OCI-LY1 (cell line): ENCODE results near the gene PTPRN2.
"Not testable (repeated sequence)": the region's sequence is repeated elsewhere in the genome, so short reads cannot be mapped to it uniquely, and the experiment has no call there.

Experiments used
- H2AFZ ChIP-seq: fragments of 200-600 bp; sonication (generic), shearing (Covaris generic); 2 replicates; pipeline ENCODE4 v1.6.0; 2014; ENCODE audit warnings: antibody characterized with exemption, mild to moderate bottlenecking, low read length
- H3F3A ChIP-seq: fragments of 200-600 bp; sonication (generic), shearing (Covaris generic); 2 replicates; pipeline ENCODE4 v1.6.0; 2014; ENCODE audit warnings: mild to moderate bottlenecking, antibody characterized with exemption, low read length, moderate library complexity; ENCODE audit not compliant: insufficient read depth
- H3K27ac ChIP-seq: fragments of 200-600 bp; sonication (generic); 2 replicates; pipeline ENCODE4 v1.5.1; 2014; ENCODE audit warnings: low read length, mixed run types, mild to moderate bottlenecking, low read depth; ENCODE audit not compliant: poor library complexity, severe bottlenecking
- H3K27me3 ChIP-seq: fragments of 200-600 bp; sonication (generic); 2 replicates; pipeline ENCODE4 v1.6.0; 2014; ENCODE audit warnings: antibody characterized with exemption, mild to moderate bottlenecking, low read length, moderate library complexity; ENCODE audit not compliant: insufficient read depth
- H3K36me3 ChIP-seq: fragments of 200-600 bp; sonication (generic); 2 replicates; pipeline ENCODE4 v1.6.1; 2014; ENCODE audit warnings: mild to moderate bottlenecking, antibody characterized with exemption, low read length, moderate library complexity, mixed read lengths; ENCODE audit not compliant: insufficient read depth
- H3K4me1 ChIP-seq: fragments of 200-600 bp; sonication (generic); 2 replicates; pipeline ENCODE4 v1.5.1; 2014; ENCODE audit warnings: mild to moderate bottlenecking, low read length, moderate library complexity; ENCODE audit not compliant: insufficient read depth, severe bottlenecking
- H3K4me2 ChIP-seq: fragments of 200-600 bp; sonication (generic), shearing (Covaris generic); 2 replicates; pipeline ENCODE4 v1.6.1; 2014; ENCODE audit warnings: low read length
- H3K4me3 ChIP-seq: fragments of 200-600 bp; sonication (generic); 2 replicates; pipeline ENCODE4 v1.5.1; 2014; ENCODE audit warnings: low read length, low read depth, mild to moderate bottlenecking, mixed read lengths; ENCODE audit not compliant: poor library complexity, severe bottlenecking
- H3K79me2 ChIP-seq: fragments of 200-600 bp; shearing (Covaris generic); 2 replicates; pipeline ENCODE4 v1.6.1; 2016; ENCODE audit warnings: mixed run types, low read length, mixed read lengths; ENCODE audit not compliant: insufficient read depth
- H3K9ac ChIP-seq: fragments of 200-600 bp; sonication (generic), shearing (Covaris generic); 2 replicates; pipeline ENCODE4 v1.6.1; 2014; ENCODE audit warnings: mild to moderate bottlenecking, low read length, mixed read lengths
- H3K9me2 ChIP-seq: fragments of 200-600 bp; sonication (generic), shearing (Covaris generic); 2 replicates; pipeline ENCODE4 v1.6.1; 2014; ENCODE audit warnings: low read depth, mild to moderate bottlenecking, low read length, mixed read lengths
- H3K9me3 ChIP-seq: fragments of 200-600 bp; shearing (Covaris generic); 2 replicates; pipeline ENCODE4 v1.6.1; 2014; ENCODE audit warnings: low read length, mixed read lengths
- H4K20me1 ChIP-seq: fragments of 200-600 bp; sonication (generic), shearing (Covaris generic); 2 replicates; pipeline ENCODE4 v1.6.0; 2016; ENCODE audit warnings: mild to moderate bottlenecking, low read length; ENCODE audit not compliant: insufficient read depth
- CTCF ChIP-seq: fragments of 200-600 bp; sonication (generic), shearing (Covaris generic); IDR thresholded peaks from 2 replicates; pipeline ENCODE4 v1.5.1; 2017; ENCODE audit warnings: mild to moderate bottlenecking, antibody characterized with exemption, low read length, moderate library complexity, mixed read lengths
- EZH2 ChIP-seq: fragments of 200-600 bp; sonication (generic), shearing (Covaris generic); IDR thresholded peaks from 2 replicates; pipeline ENCODE4 v1.8.0; 2017; ENCODE audit warnings: borderline replicate concordance, mixed run types, mild to moderate bottlenecking, antibody characterized with exemption, low read length, moderate library complexity, mixed read lengths

The PTPRN2 gene

GRCh38 chr7:158216198-158216597 lies 371.4 kb downstream of the PTPRN2 start:
- H3K4me2 ChIP-seq: no peak overlapping the region
- no peaks in the 10 kb centered on the region for H3K79me2 ChIP-seq
- H3K4me3 ChIP-seq: no peak overlapping the region
- H3K9ac ChIP-seq: no peak overlapping the region
- no peak overlapping the region for H3K27ac ChIP-seq
- H3K9me2 ChIP-seq: no peaks in the 10 kb centered on the region
- no peaks in the 10 kb centered on the region for H3F3A ChIP-seq
- H2AFZ ChIP-seq: no peak overlapping the region
- H3K36me3 ChIP-seq: no peaks in the 10 kb centered on the region
- TF ChIP-seq EZH2: no peak
- TF ChIP-seq CTCF: no peak
- no peaks in the 10 kb centered on the region for H3K27me3 ChIP-seq
- H3K9me3 ChIP-seq: 0 out of 2 replicates have a peak, but pooled peaks cover 2% of the 10 kb centered on the region
- no peaks in the 10 kb centered on the region for H3K4me1 ChIP-seq
- no peaks in the 10 kb centered on the region for H4K20me1 ChIP-seq

GRCh38 chr7:158209435-158209834 lies 378.2 kb downstream of the PTPRN2 start:
- Histone ChIP-seq H3K4me3 (no peak overlapping the region), H2AFZ (no peak overlapping the region), H3K9me3 (no peaks in the 10 kb centered on the region), H3K27me3 (no peaks in the 10 kb centered on the region), H4K20me1 (no peaks in the 10 kb centered on the region), H3K9me2 (no peaks in the 10 kb centered on the region), H3K79me2 (no peaks in the 10 kb centered on the region), H3K36me3 (no peaks in the 10 kb centered on the region), H3K27ac (no peak overlapping the region), H3K4me1 (no peaks in the 10 kb centered on the region), H3K4me2 (no peak overlapping the region), H3F3A (no peaks in the 10 kb centered on the region), H3K9ac (no peak overlapping the region)
- no peak for TF ChIP-seq EZH2

GRCh38 chr7:158206341-158206740 lies 381.3 kb downstream of the PTPRN2 start:
- Histone ChIP-seq H3K27ac (no peak overlapping the region), H3F3A (no peaks in the 10 kb centered on the region), H2AFZ (no peak overlapping the region), H3K27me3 (no peaks in the 10 kb centered on the region; the same call in 1 of the 2 replicates), H3K79me2 (no peaks in the 10 kb centered on the region), H3K9ac (no peak overlapping the region), H4K20me1 (no peaks in the 10 kb centered on the region), H3K9me2 (no peaks in the 10 kb centered on the region), H3K4me2 (no peak overlapping the region), H3K4me1 (no peaks in the 10 kb centered on the region), H3K4me3 (no peak overlapping the region), H3K36me3 (no peaks in the 10 kb centered on the region), H3K9me3 (no peaks in the 10 kb centered on the region)
- TF ChIP-seq CTCF: no peak
- no peak for TF ChIP-seq EZH2

GRCh38 chr7:158204453-158204852 lies 383.2 kb downstream of the PTPRN2 start:
- no peaks in the 10 kb centered on the region for H4K20me1 ChIP-seq
- no peaks in the 10 kb centered on the region for H3K4me1 ChIP-seq
- no peaks in the 10 kb centered on the region for H3K79me2 ChIP-seq
- no peak overlapping the region for H3K9ac ChIP-seq
- no peaks in the 10 kb centered on the region for H3K9me2 ChIP-seq
- no peak overlapping the region for H3K4me2 ChIP-seq
- no peaks in the 10 kb centered on the region for H3K9me3 ChIP-seq
- TF ChIP-seq CTCF: no peak
- TF ChIP-seq EZH2: no peak
- H3K27me3 ChIP-seq: no peaks in the 10 kb centered on the region; the same call in 1 of the 2 replicates
- H3K36me3 ChIP-seq: no peaks in the 10 kb centered on the region
- H3F3A ChIP-seq: no peaks in the 10 kb centered on the region
- H3K4me3 ChIP-seq: no peak overlapping the region
- H2AFZ ChIP-seq: no peak overlapping the region
- no peak overlapping the region for H3K27ac ChIP-seq

GRCh38 chr7:158203948-158204347 lies 383.7 kb downstream of the PTPRN2 start:
- not testable (repeated sequence) for H3K27me3 ChIP-seq, H3K36me3 ChIP-seq, H3F3A ChIP-seq, H3K27ac ChIP-seq, H3K4me1 ChIP-seq, H3K4me2 ChIP-seq, H2AFZ ChIP-seq, H3K79me2 ChIP-seq, H4K20me1 ChIP-seq, H3K9ac ChIP-seq, H3K4me3 ChIP-seq, H3K9me2 ChIP-seq, H3K9me3 ChIP-seq
